ENCODE data around the gene ATP6V1C2. TPM values are rescaled to one million over a fixed set of nuclear protein-coding genes. Genes with fewer than 3 reads are reported as not detected.

ATP6V1C2 gene
- total RNA-seq, 1 experiment from 2014 or later, result 0.40 TPM

DNA sequence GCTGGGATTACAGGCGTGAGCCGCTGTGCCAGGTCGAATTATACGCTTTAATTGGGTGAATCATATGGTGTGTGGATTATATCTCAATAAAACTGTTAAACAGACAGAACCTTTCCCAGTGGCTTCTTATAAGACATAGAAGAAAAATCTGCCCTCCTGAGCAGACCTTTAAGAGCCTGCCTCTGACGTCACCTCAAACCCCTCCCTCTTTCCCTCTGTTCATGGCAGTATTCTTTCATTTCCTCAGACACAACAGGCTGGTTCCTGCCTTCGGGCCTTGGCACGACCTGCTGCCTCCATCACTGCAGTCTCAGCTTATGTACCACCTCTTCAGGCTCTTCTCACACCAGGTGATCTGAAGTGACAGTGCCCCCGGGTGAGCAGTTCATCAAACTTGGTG is 105.2 kb downstream of the ATP6V1C2 start:
- no peak for TF ChIP-seq EZH2phosphoT487 (IDR thresholded peaks at IDR 0.05; ENCODE audit: borderline replicate concordance, low read length)
- TF ChIP-seq CTCF (conservative IDR thresholded peaks at IDR 0.05; ENCODE audit: low read depth, low read length), result no peak
- no peak for TF ChIP-seq EZH2 (IDR thresholded peaks at IDR 0.05; ENCODE audit: low read length, unreplicated experiment)
- Histone ChIP-seq H3K36me3 (ENCODE audit: low read depth, low read length) (no peaks in the 10 kb centered on the region), H2AFZ (ENCODE audit: low read length) (no peak overlapping the region), H3K27ac (ENCODE audit: low read length) (no peak overlapping the region), H3K4me1 (ENCODE audit: insufficient read depth, low read length) (no peaks in the 10 kb centered on the region), H3K9ac (ENCODE audit: low read length) (no peak overlapping the region), H3K4me3 (ENCODE audit: low read length) (no peak overlapping the region), H3K4me2 (ENCODE audit: low read length) (no peak overlapping the region), H3K27me3 (ENCODE audit: low read length) (peaks cover 36% of the 10 kb centered on the region; the same call in 1 of the 2 replicates), H3K9me3 (ENCODE audit: low read length) (no peaks in the 10 kb centered on the region), H3K79me2 (ENCODE audit: low read length) (no peaks in the 10 kb centered on the region), H3K9me2 (replicated peaks; ENCODE audit: low read length) (no peaks in the 10 kb centered on the region), H3F3A (ENCODE audit: low read length, unreplicated experiment) (no peaks in the 10 kb centered on the region), H4K20me1 (ENCODE audit: low read length) (no peaks in the 10 kb centered on the region)
- POLR2A ChIA-PET (ENCODE audit: unreplicated experiment), result interaction anchor here (0.5 kb wide), 1 partner anchor 14 kb away, joined by 5 read pairs; no protein-coding TSS in a partner anchor
- intact Hi-C loops (cut with micrococcal nuclease), result no loop called here
- ATAC-seq (no peak), DNase-seq (no peak)
- CTCF ChIA-PET, result no interaction called here
- BruUV-seq (replicated peaks), result no TSS peak

- ChIA-PET CTCF (no interaction called here), POLR2A (ENCODE audit: unreplicated experiment) (no interaction called here)
- H3K9me3 ChIP-seq (ENCODE audit: low read length), result no peaks in the 10 kb centered on the region
- no peak overlapping the region for H3K9ac ChIP-seq (ENCODE audit: low read length)
- BruUV-seq (replicated peaks), result no TSS peak
- H3K9me2 ChIP-seq (replicated peaks; ENCODE audit: low read length), result no peaks in the 10 kb centered on the region
- H3K4me3 ChIP-seq (ENCODE audit: low read length), result no peak overlapping the region
- no peak for DNase-seq
- peaks cover 28% of the 10 kb centered on the region; the same call in 1 of the 2 replicates for H3K27me3 ChIP-seq (ENCODE audit: low read length)
- H3K4me1 ChIP-seq (ENCODE audit: insufficient read depth, low read length), result peaks cover 3% of the 10 kb centered on the region; the same call in 1 of the 2 replicates
- intact Hi-C loops (cut with micrococcal nuclease), result no loop called here
- no peak for ATAC-seq
- H3K27ac ChIP-seq (ENCODE audit: low read length), result no peak overlapping the region
- no peaks in the 10 kb centered on the region for H4K20me1 ChIP-seq (ENCODE audit: low read length)
- no peak overlapping the region for H2AFZ ChIP-seq (ENCODE audit: low read length)
- H3K4me2 ChIP-seq (ENCODE audit: low read length), result no peak overlapping the region
- no peaks in the 10 kb centered on the region for H3K36me3 ChIP-seq (ENCODE audit: low read depth, low read length)
- no peaks in the 10 kb centered on the region for H3F3A ChIP-seq (ENCODE audit: low read length, unreplicated experiment)
- H3K79me2 ChIP-seq (ENCODE audit: low read length), result no peaks in the 10 kb centered on the region
- TF ChIP-seq CTCF (conservative IDR thresholded peaks at IDR 0.05; ENCODE audit: low read depth, low read length) (no peak), EZH2 (IDR thresholded peaks at IDR 0.05; ENCODE audit: low read length, unreplicated experiment) (no peak)
These were observed 106.9 kb downstream of the ATP6V1C2 start for GRCh38 chr2:10828346-10828745.

- Histone ChIP-seq H3K27ac (ENCODE audit: low read length) (no peak overlapping the region), H3K36me3 (ENCODE audit: low read depth, low read length) (no peaks in the 10 kb centered on the region), H3K4me3 (ENCODE audit: low read length) (no peak overlapping the region), H4K20me1 (ENCODE audit: low read length) (no peaks in the 10 kb centered on the region), H3K9me3 (ENCODE audit: low read length) (no peaks in the 10 kb centered on the region), H3K79me2 (ENCODE audit: low read length) (no peaks in the 10 kb centered on the region), H2AFZ (ENCODE audit: low read length) (no peak overlapping the region), H3K4me1 (ENCODE audit: insufficient read depth, low read length) (peaks cover 9% of the 10 kb centered on the region; the same call in 1 of the 2 replicates), H3K9ac (ENCODE audit: low read length) (no peak overlapping the region), H3K27me3 (ENCODE audit: low read length) (peaks cover 19% of the 10 kb centered on the region; the same call in 1 of the 2 replicates), H3K4me2 (ENCODE audit: low read length) (no peak overlapping the region), H3K9me2 (replicated peaks; ENCODE audit: low read length) (no peaks in the 10 kb centered on the region), H3F3A (ENCODE audit: low read length, unreplicated experiment) (no peaks in the 10 kb centered on the region)
- POLR2A ChIA-PET (ENCODE audit: unreplicated experiment), result no interaction called here
- ATAC-seq (no peak), DNase-seq (no peak)
- CTCF ChIA-PET, result interaction anchor here (1.4 kb wide), 1 partner anchor 295 kb away, joined by 5 read pairs; no protein-coding TSS in a partner anchor
- no peak for TF ChIP-seq EZH2 (IDR thresholded peaks at IDR 0.05; ENCODE audit: low read length, unreplicated experiment)
- TF ChIP-seq CTCF (conservative IDR thresholded peaks at IDR 0.05; ENCODE audit: low read depth, low read length), result no peak
- TF ChIP-seq EZH2phosphoT487 (IDR thresholded peaks at IDR 0.05; ENCODE audit: borderline replicate concordance, low read length), result no peak
- intact Hi-C loops (cut with micrococcal nuclease), result no loop called here
- no TSS peak for BruUV-seq (replicated peaks)
These were observed 107.9 kb downstream of the ATP6V1C2 start for GRCh38 chr2:10829299-10829698.
